ENCODE measurements around the gene PWWP2B.

The PWWP2B gene

DNA sequence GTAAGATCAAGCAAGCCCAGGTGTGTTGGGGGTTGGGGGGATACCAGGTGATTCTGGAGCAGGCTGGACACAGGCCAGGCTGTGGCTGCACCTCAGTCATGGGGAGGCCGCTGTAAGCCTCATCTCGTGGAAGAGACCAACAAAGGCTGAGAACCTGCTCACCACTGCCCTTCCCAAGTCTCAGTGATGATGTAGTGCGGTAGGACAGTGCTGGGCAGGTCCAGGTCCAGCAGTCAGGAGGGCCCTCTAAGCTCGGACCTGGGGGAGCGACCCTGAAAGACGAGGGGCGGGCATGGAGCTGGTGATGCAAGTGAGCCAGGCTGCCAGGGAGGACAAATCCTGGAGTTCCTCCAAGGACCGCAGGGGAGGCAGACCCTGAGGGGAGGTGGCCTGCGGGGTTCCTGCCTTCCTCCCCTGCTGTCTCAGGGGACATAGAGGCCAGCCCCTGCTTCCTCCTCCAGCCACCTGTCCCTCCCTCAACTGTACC, 3.3 kb upstream of the PWWP2B start:
- TF ChIP-seq, protein P1, sequence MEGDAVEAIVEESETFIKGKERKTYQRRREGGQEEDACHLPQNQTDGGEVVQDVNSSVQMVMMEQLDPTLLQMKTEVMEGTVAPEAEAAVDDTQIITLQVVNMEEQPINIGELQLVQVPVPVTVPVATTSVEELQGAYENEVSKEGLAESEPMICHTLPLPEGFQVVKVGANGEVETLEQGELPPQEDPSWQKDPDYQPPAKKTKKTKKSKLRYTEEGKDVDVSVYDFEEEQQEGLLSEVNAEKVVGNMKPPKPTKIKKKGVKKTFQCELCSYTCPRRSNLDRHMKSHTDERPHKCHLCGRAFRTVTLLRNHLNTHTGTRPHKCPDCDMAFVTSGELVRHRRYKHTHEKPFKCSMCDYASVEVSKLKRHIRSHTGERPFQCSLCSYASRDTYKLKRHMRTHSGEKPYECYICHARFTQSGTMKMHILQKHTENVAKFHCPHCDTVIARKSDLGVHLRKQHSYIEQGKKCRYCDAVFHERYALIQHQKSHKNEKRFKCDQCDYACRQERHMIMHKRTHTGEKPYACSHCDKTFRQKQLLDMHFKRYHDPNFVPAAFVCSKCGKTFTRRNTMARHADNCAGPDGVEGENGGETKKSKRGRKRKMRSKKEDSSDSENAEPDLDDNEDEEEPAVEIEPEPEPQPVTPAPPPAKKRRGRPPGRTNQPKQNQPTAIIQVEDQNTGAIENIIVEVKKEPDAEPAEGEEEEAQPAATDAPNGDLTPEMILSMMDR (IDR thresholded peaks at IDR 0.05; ENCODE audit: low read depth, low read length) = no peak
- TF ChIP-seq, protein P2, sequence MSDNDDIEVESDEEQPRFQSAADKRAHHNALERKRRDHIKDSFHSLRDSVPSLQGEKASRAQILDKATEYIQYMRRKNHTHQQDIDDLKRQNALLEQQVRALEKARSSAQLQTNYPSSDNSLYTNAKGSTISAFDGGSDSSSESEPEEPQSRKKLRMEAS (IDR thresholded peaks at IDR 0.05; ENCODE audit: low read depth, low read length) = no peak
- TF ChIP-seq POLR2A (IDR thresholded peaks at IDR 0.05; ENCODE audit: extremely low read depth, insufficient read length) = no peak
- TF ChIP-seq MYC (IDR thresholded peaks at IDR 0.05; ENCODE audit: low read depth, low read length) = no peak
- no peak overlapping the region for H3K4me3 ChIP-seq (ENCODE audit: low read depth, low read length)
- peak; percentile 86 for DNase-seq (ENCODE audit: low read depth)

DNA sequence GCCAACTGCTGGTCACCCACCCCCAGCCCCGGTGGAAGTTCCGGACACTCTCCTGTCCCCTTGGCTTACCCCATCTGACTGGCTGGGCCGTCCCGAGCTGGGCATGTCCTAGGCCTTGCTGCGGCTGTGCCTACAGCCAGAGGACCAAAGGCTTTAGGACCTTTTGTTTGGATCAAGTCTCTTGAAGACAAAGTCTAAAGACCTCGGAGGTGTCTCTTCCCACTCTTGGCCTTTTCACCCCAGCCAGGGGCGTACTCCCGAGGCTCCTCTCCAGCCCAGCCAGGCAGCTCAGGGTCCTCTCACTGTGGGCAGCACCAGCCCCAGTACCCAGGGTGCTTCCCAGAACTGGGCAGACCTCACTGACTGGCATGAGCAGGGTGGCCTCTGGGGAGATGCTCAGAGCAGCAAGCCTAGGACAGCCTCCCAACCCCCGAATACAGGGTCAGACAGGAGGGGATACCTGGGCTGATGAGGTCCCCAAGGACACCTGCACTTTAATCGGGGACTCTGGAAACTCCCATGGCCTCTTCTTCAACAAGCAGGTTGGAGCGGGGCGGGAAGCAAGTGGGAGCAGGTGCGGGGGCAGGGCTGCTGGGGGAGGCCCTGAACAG, 2.7 kb upstream of the PWWP2B start:
- H3K4me3 ChIP-seq (ENCODE audit: low read depth, low read length) = no peak overlapping the region
- TF ChIP-seq, protein P2 (IDR thresholded peaks at IDR 0.05; ENCODE audit: low read depth, low read length) = no peak
- TF ChIP-seq POLR2A (IDR thresholded peaks at IDR 0.05; ENCODE audit: extremely low read depth, insufficient read length) (no peak), MYC (IDR thresholded peaks at IDR 0.05; ENCODE audit: low read depth, low read length) (no peak)
- TF ChIP-seq, protein P1 (IDR thresholded peaks at IDR 0.05; ENCODE audit: low read depth, low read length) = no peak
- DNase-seq (ENCODE audit: low read depth) = no peak

DNA sequence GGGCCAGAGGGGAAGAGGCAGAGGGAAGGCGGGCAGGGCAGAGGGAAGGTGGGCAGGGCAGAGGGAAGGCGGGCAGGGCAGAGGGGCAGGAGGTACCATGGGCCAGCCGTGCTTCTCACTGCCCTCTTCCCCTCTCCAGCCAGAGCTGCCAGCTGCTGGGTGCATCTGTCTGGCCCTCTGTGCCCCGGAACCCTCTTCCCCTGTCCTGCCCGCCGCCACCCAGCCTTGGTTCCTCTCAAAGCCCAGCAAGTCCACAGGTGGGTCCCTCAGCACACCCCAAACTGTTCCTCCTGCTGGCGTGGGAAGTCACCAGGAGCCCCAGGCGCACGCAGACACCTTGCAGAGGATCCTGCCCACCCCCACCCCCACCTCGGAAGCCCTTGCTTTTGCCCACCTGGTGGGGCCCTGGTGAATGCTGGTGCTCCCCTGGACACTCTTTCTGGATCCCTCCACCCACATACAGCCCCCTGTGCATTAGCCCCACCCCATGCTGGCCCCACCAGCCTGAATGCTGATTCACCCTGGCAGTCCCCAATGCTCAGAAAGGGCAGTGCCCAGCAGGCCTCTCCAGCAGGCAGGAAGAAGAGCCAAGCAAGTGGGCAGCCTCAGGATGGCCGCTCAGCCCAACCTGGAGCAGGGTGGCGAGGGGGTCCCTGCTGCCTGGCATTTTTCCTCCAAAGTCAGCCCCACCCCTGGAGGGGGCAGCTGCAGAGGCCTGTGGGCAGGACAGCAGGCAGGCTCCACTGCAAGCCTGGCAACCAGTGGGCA, 1.9 kb upstream of the PWWP2B start:
- H3K4me3 ChIP-seq (ENCODE audit: low read depth, low read length) = no peak overlapping the region
- TF ChIP-seq MYC (IDR thresholded peaks at IDR 0.05; ENCODE audit: low read depth, low read length) = no peak
- TF ChIP-seq, protein P2 (IDR thresholded peaks at IDR 0.05; ENCODE audit: low read depth, low read length) = no peak
- TF ChIP-seq POLR2A (IDR thresholded peaks at IDR 0.05; ENCODE audit: extremely low read depth, insufficient read length) = no peak
- TF ChIP-seq, protein P1 (IDR thresholded peaks at IDR 0.05; ENCODE audit: low read depth, low read length) = no peak
- DNase-seq (ENCODE audit: low read depth) = no peak

DNA sequence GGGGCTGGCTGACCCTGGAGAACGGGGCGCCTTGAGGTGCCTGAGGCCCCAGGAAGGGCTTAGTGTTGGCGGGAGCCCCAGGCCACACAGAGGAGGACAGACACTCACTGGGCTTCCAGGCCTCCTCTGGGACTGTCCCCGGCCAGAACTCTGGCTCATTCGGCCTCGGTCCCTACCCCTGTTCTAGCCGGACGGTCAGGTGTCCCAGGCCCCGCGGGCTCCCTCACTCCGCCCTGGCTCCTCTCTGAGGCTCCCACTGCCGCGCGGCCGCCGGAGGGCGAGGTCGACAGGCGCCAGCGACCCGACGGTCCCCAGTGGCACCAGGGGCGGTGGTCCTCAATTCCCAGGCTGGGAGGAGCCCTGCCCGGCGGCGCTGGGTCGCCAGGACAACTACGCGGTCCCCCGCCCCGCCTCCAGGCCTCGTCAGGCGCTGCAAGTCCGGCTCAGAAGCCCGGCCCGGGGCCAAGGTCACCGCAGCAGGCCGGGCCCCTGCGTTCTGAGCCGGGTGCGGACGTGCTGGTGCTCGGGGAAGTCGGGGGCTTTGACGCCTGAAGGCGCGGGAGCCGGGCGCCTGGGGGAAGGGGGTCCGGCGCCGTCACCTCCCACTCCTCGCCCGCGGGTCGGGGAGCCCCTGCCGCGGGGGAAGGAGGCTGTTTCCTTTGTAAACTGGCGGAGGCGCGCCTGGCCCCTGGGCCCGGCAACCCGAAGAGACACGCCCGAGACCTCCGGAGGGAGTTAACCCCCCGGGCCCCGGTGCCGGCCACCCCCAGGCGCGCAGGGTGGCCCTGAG, 1.1 kb upstream of the PWWP2B start:
- no peak for TF ChIP-seq POLR2A (IDR thresholded peaks at IDR 0.05; ENCODE audit: extremely low read depth, insufficient read length)
- TF ChIP-seq, protein P1 (IDR thresholded peaks at IDR 0.05; ENCODE audit: low read depth, low read length) = no peak
- TF ChIP-seq, protein P2 (IDR thresholded peaks at IDR 0.05; ENCODE audit: low read depth, low read length) = no peak
- no peak for TF ChIP-seq MYC (IDR thresholded peaks at IDR 0.05; ENCODE audit: low read depth, low read length)
- no peak for DNase-seq (ENCODE audit: low read depth)
- H3K4me3 ChIP-seq (ENCODE audit: low read depth, low read length) = no peak overlapping the region

DNA sequence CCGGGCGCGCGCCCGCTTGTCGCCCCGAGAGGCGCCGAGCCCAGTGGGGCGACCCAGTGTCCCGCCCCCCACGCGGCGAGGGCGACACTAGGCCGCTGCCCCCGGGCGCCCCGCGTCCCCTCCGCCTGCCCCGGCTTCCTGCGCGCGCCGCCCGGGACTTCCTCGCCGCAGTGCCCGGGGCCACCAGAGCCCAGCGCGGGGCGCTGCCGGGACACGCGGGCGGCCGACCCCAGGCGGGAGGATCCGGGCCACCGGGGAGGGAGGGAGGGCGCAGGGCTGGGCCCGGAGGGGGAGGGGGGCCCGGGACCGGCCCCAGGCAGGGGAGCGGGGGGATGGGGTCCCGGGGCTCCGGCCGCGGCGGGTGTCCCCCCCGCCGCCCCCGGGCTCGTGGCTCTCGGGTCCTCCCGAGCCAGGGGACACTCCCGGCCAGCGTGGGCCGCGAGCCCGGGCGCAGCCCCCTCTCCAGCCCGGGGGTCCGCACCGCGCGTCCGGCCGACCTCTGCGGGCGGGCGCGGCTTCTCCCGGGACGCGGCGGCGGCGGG, 435 bp upstream of the PWWP2B start:
- DNase-seq (ENCODE audit: low read depth) = peak; percentile 82
- no peak overlapping the region for H3K4me3 ChIP-seq (ENCODE audit: low read depth, low read length)
- TF ChIP-seq POLR2A (IDR thresholded peaks at IDR 0.05; ENCODE audit: extremely low read depth, insufficient read length) (no peak), MYC (IDR thresholded peaks at IDR 0.05; ENCODE audit: low read depth, low read length) (no peak)
- TF ChIP-seq, protein P1 (IDR thresholded peaks at IDR 0.05; ENCODE audit: low read depth, low read length) = peak; percentile 11
- TF ChIP-seq, protein P2 (IDR thresholded peaks at IDR 0.05; ENCODE audit: low read depth, low read length) = no peak

Measured in NB4 (cell line).